Transverse colon (tissue), 4 donors: ENCODE results near the gene SPARCL1. TPM values are rescaled to one million over a fixed set of nuclear protein-coding genes. Genes with fewer than 3 reads are reported as not detected.

Source experiments
- DNase-seq: peaks from one replicate; pipeline ENCODE4 v3.0.0-alpha.2; 2019
- H3K27ac ChIP-seq, 4 donors: fragments of 200-600 bp; sonication (generic); 2 replicates each; pipeline ENCODE4 v1.5.1; 2016 to 2018; ENCODE audit warnings: inconsistent platforms in 4 of 4
- H3K27me3 ChIP-seq: fragments of 200-600 bp; sonication (generic); 2 replicates; pipeline ENCODE4 v1.5.1; 2017; ENCODE audit warnings: inconsistent platforms
- H3K36me3 ChIP-seq, 4 donors: fragments of 200-600 bp; sonication (generic); 2 replicates each; pipeline ENCODE4 v1.5.1; 2017 to 2019; ENCODE audit warnings: inconsistent platforms in 4 of 4
- H3K4me1 ChIP-seq, 4 donors: fragments of 200-600 bp; sonication (generic); 2 replicates each; pipeline ENCODE4 v1.5.1; 2017 to 2020; ENCODE audit warnings: inconsistent platforms in 4 of 4
- H3K4me3 ChIP-seq, 4 donors: fragments of 200-600 bp; sonication (generic); 1 replicate in 1 of 4; 2 replicates in 3 of 4; pipeline versions ENCODE4 v1.5.1 to v1.6.1; 2017 to 2019; ENCODE audit warnings: inconsistent platforms in 4 of 4
- H3K9me3 ChIP-seq, 2 donors: fragments of 200-600 bp; sonication (generic); 2 replicates each; pipeline ENCODE4 v1.5.1; 2017 to 2019; ENCODE audit warnings: inconsistent platforms in 2 of 2
- EP300 ChIP-seq: sonication (generic); formaldehyde crosslinking; IDR thresholded peaks from one replicate; pipeline ENCODE4 v1.6.1; 2017; ENCODE audit warnings: antibody characterized with exemption, low read depth
- POLR2A ChIP-seq: fragments of 450-650 bp; IDR thresholded peaks from one replicate; pipeline ENCODE4 v1.6.1; 2016; ENCODE audit warnings: antibody characterized with exemption, mild to moderate bottlenecking, moderate library complexity
- POLR2AphosphoS5 ChIP-seq, 3 donors: sonication (generic); formaldehyde crosslinking; IDR thresholded peaks; one replicate each; pipeline ENCODE4 v1.6.1; 2016; ENCODE audit warnings: antibody characterized with exemption in 3 of 3
- WGBS, 2 donors: methylation state at CpG; one replicate each; pipeline ENCODE4 v1.1.5; 2018; ENCODE audit warnings: low coverage in 1 of 2; 5-methylcytosine and 5-hydroxymethylcytosine counted together
- in situ Hi-C, 4 donors: fragments of 200-750 bp; cut with MboI; loops; one replicate each; pipeline versions ENCODE4 v1.15.0 to v1.15.1; 2017; ENCODE audit warnings: low sequenced_read_pairs in 3 of 4, low pct_ligation_motif_present in 1 of 4, low pct_unique_long_range_greater_than_20kb in 1 of 4
- intact Hi-C: fragments of 100-400 bp; cut with DNase I; formaldehyde crosslinking; loops from one replicate; pipeline ENCODE4 v1.15.1; 2023; ENCODE audit warnings: low total_unique reads
- total RNA-seq, 4 donors: library from RNA; depleted of rRNA; stranded (reverse); fragments of >200 nt; gene quantifications; one replicate each; pipeline ENCODE4 v1.1.0, GENCODE V29; 2016
- TF ChIP-seq, protein P1 (sequence below), 5 experiments: fragments of 200-600 bp in 3 of 5; fragments of 450-650 bp in 2 of 5; sonication (generic) in 3 of 5; IDR thresholded peaks; 1 replicate in 2 of 5; 2 replicates in 3 of 5; pipeline ENCODE4 v1.5.1; 2016 to 2017; ENCODE audit warnings: antibody characterized with exemption in 5 of 5, inconsistent platforms in 3 of 5, mild to moderate bottlenecking in 2 of 5, moderate library complexity in 1 of 5

SPARCL1 gene
- total RNA-seq, 4 donors from 2014 or later, result 113 to 228 (median 151) TPM

- TF ChIP-seq POLR2AphosphoS5 (IDR thresholded peaks at IDR 0.05), result no peak
- TF ChIP-seq POLR2A, result no peak
- TF ChIP-seq EP300, result no peak
- TF ChIP-seq, protein P1, sequence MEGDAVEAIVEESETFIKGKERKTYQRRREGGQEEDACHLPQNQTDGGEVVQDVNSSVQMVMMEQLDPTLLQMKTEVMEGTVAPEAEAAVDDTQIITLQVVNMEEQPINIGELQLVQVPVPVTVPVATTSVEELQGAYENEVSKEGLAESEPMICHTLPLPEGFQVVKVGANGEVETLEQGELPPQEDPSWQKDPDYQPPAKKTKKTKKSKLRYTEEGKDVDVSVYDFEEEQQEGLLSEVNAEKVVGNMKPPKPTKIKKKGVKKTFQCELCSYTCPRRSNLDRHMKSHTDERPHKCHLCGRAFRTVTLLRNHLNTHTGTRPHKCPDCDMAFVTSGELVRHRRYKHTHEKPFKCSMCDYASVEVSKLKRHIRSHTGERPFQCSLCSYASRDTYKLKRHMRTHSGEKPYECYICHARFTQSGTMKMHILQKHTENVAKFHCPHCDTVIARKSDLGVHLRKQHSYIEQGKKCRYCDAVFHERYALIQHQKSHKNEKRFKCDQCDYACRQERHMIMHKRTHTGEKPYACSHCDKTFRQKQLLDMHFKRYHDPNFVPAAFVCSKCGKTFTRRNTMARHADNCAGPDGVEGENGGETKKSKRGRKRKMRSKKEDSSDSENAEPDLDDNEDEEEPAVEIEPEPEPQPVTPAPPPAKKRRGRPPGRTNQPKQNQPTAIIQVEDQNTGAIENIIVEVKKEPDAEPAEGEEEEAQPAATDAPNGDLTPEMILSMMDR (IDR thresholded peaks at IDR 0.05), result no peak
- no peak overlapping the region for H3K27ac ChIP-seq
- H3K36me3 ChIP-seq, result no peaks in the 10 kb centered on the region
- in situ Hi-C loops (loop anchor here in 1 of 4 donors (25.0 kb wide), 1 partner anchor 284 kb away; the partner anchor contains the start of gene MEPE), intact Hi-C loops (no loop called here)
- DNase-seq, result no peak
- H3K4me1 ChIP-seq, result no peaks in the 10 kb centered on the region
- H3K4me3 ChIP-seq, result no peak overlapping the region
- H3K9me3 ChIP-seq, result no peaks in the 10 kb centered on the region
- WGBS, 2 donors, result 75% methylated on average over 4 of the region's 4 CpGs; no CpG with 5 or more reads in 1 of the 2 donors
- no peaks in the 10 kb centered on the region for H3K27me3 ChIP-seq
Measured at GRCh38 chr4:87553182-87553581, 24.0 kb upstream of the SPARCL1 start.

GRCh38 chr4:87551361-87551760 is 22.2 kb upstream of the SPARCL1 start:
- H3K4me3 ChIP-seq, result no peak overlapping the region

GRCh38 chr4:87547016-87547708 is 18.0 kb upstream of the SPARCL1 start:
- Histone ChIP-seq H3K36me3 (no peaks in the 10 kb centered on the region), H3K4me3 (no peak overlapping the region), H3K27me3 (no peaks in the 10 kb centered on the region), H3K27ac (no peak overlapping the region), H3K9me3 (no peaks in the 10 kb centered on the region), H3K4me1 (no peaks in the 10 kb centered on the region)
- 52 to 67% methylated on average over 5 of the region's 5 CpGs for WGBS, 2 donors
- in situ Hi-C loops, result no loop called here
- no peak for DNase-seq
- TF ChIP-seq, protein P1 (IDR thresholded peaks at IDR 0.05), result no peak
- TF ChIP-seq POLR2A, result no peak
- no peak for TF ChIP-seq POLR2AphosphoS5 (IDR thresholded peaks at IDR 0.05)
- no peak for TF ChIP-seq EP300
- intact Hi-C loops, result no loop called here

More at GRCh38 chr4:87551361-87551760, 22.2 kb upstream of the SPARCL1 start:
- in situ Hi-C loops (loop anchor here in 1 of 4 donors (25.0 kb wide), 1 partner anchor 286 kb away; the partner anchor contains the start of gene MEPE), intact Hi-C loops (no loop called here)
- H3K36me3 ChIP-seq, result no peaks in the 10 kb centered on the region
- H3K27me3 ChIP-seq, result no peaks in the 10 kb centered on the region
- TF ChIP-seq EP300, result no peak
- WGBS, 2 donors, result 63 to 70% methylated on average over 2 to 3 of the region's 3 CpGs
- DNase-seq, result no peak
- no peaks in the 10 kb centered on the region for H3K4me1 ChIP-seq
- H3K9me3 ChIP-seq, result no peaks in the 10 kb centered on the region
- H3K27ac ChIP-seq, result no peak overlapping the region

DNA sequence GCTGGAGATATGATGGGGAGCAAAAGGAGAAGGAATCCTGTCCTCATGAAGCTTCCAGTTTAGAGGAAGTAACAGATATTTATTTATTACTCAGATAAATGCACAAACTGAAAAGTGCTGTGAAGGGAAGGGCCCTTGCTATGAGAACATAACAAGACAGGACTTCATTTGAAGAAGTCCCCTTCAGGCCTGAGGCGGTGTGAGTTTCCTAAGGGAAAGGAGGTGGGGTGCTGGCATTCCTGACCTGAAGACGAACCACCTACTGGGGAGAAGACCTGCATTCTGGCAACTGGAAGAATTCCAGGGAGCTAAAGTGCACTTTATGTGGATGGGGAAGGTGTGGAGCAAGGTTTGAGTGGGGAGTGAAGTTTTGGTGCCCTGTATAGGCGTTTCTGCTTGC is 15.9 kb upstream of the SPARCL1 start:
- Histone ChIP-seq H3K9me3 (no peaks in the 10 kb centered on the region), H3K4me1 (peaks cover 0 to 6% (median 0%) of the 10 kb centered on the region in 4 donors), H3K27me3 (no peaks in the 10 kb centered on the region), H3K36me3 (no peaks in the 10 kb centered on the region), H3K4me3 (no peak overlapping the region), H3K27ac (no peak overlapping the region)
- intact Hi-C loops (no loop called here), in situ Hi-C loops (no loop called here)
- TF ChIP-seq POLR2A (no peak), POLR2AphosphoS5 (IDR thresholded peaks at IDR 0.05) (no peak), EP300 (no peak)
- TF ChIP-seq, protein P1 (IDR thresholded peaks at IDR 0.05), result no peak
- 70 to 81% methylated on average over 2 to 3 of the region's 3 CpGs for WGBS, 2 donors
- no peak for DNase-seq
